ENCODE results near the gene TDRD12.

TDRD12 gene

GRCh38 chr19:32817569-32818476 lies 98.3 kb downstream of the TDRD12 start:
- H3K27ac ChIP-seq = no peak overlapping the region
- TF ChIP-seq, protein P1, sequence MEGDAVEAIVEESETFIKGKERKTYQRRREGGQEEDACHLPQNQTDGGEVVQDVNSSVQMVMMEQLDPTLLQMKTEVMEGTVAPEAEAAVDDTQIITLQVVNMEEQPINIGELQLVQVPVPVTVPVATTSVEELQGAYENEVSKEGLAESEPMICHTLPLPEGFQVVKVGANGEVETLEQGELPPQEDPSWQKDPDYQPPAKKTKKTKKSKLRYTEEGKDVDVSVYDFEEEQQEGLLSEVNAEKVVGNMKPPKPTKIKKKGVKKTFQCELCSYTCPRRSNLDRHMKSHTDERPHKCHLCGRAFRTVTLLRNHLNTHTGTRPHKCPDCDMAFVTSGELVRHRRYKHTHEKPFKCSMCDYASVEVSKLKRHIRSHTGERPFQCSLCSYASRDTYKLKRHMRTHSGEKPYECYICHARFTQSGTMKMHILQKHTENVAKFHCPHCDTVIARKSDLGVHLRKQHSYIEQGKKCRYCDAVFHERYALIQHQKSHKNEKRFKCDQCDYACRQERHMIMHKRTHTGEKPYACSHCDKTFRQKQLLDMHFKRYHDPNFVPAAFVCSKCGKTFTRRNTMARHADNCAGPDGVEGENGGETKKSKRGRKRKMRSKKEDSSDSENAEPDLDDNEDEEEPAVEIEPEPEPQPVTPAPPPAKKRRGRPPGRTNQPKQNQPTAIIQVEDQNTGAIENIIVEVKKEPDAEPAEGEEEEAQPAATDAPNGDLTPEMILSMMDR (conservative IDR thresholded peaks at IDR 0.05) = no peak
- TF ChIP-seq ZFX (IDR thresholded peaks at IDR 0.05) = no peak

DNA sequence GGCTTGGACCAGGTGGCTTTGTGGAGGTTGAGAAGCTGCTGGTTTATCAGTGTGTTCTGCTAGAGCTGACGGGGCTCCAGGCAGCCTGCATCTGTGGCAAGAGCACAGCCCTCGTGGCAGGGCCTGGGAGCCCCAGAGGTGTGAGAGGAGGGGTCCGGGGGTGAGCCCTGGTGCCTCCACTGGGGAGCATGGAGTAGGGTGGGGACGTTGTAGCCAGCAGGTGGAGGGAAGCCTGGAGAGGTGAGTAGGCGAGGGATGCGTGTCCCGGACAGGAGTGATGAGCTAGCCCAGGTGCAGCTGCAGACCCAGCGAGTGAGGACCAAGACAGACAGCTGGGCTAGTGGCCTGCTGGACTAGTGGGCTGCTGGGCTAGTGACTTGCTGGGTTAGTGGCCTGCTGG lies 99.0 kb downstream of the TDRD12 start:
- TF ChIP-seq ZFX (IDR thresholded peaks at IDR 0.05) = no peak
- TF ChIP-seq, protein P1 (conservative IDR thresholded peaks at IDR 0.05) = no peak

GRCh38 chr19:32819419-32820400 lies 100.1 kb downstream of the TDRD12 start:
- no peak overlapping the region for H3K27ac ChIP-seq
- TF ChIP-seq ZFX (IDR thresholded peaks at IDR 0.05) = no peak
- TF ChIP-seq, protein P1 (conservative IDR thresholded peaks at IDR 0.05) = no peak

More for the DNA sequence above, 99.0 kb downstream of the TDRD12 start:
- no peak overlapping the region for H3K27ac ChIP-seq

GRCh38 chr19:32822916-32823746 lies 103.6 kb downstream of the TDRD12 start:
- no peak overlapping the region for H3K27ac ChIP-seq
- no peak for TF ChIP-seq ZFX (IDR thresholded peaks at IDR 0.05)
- TF ChIP-seq, protein P1 (conservative IDR thresholded peaks at IDR 0.05) = no peak

DNA sequence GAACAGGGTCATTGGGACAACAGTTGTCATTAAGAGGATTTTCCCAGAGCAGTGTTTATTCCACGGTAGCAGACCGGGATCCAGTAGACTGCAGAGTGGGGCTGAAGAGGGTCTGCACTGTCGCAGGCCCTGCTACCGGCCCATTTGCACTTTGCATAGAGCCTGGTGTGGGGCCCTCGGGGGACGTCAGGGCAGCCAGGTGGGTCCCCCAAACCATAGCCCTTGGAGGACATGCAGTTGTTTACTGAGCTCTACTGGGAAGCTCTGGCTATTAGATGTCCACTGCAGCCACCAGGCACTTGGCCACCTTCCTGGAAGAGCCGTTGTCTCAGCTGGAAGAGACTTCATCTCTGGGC lies 104.2 kb downstream of the TDRD12 start:
- no peak for TF ChIP-seq ZFX (IDR thresholded peaks at IDR 0.05)
- TF ChIP-seq, protein P1 (conservative IDR thresholded peaks at IDR 0.05) = no peak
- H3K27ac ChIP-seq = no peak overlapping the region

DNA sequence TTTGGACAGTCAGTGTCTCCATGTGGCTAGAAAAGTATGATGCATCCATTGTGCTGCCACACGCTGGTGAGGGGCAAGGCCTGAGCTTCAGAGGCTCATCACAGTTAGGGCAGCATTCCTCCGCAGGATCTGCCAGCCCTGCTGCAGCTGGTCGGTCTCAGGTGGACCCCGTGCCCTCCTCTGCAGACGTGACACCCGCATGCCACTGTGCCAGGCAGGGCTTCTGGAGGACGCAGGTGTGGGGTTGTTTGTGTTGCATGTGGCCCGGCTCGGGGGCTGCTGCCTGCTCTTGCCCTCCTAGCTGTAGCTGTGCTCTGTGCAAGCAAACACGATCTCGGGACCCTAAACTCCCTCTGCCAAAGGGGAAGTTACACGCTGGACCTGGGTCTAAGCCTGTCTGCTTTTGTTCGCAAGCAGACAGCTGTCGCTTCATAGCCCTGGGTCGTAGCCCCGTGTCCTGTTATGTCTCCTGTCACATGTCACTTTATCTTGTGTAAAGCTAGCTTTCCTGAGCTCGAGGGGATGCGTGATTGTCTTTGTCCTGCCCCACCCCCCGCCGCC lies 104.7 kb downstream of the TDRD12 start:
- TF ChIP-seq, protein P1 (conservative IDR thresholded peaks at IDR 0.05) = no peak
- TF ChIP-seq ZFX (IDR thresholded peaks at IDR 0.05) = no peak
- no peak overlapping the region for H3K27ac ChIP-seq
